Ectodermal cell (in vitro differentiated cells): Measurements from ENCODE around the gene IL1RAPL1.
"Not testable (repeated sequence)": the region's sequence is repeated elsewhere in the genome, so short reads cannot be mapped to it uniquely, and the experiment has no call there.

Source experiments
- H3K27ac ChIP-seq: 2 replicates; pipeline ENCODE4 v1.7.0; 2013; ENCODE audit warnings: mild to moderate bottlenecking, low read depth, low read length; ENCODE audit not compliant: insufficient read depth, poor library complexity, severe bottlenecking
- H3K27me3 ChIP-seq: 2 replicates; pipeline ENCODE4 v1.7.0; 2013; ENCODE audit warnings: mild to moderate bottlenecking, low read length; ENCODE audit not compliant: insufficient read depth, control insufficient read depth, poor library complexity, severe bottlenecking
- H3K36me3 ChIP-seq: one replicate; pipeline ENCODE4 v1.7.0; 2013; ENCODE audit warnings: low read length; ENCODE audit not compliant: control insufficient read depth, insufficient read depth
- H3K4me1 ChIP-seq: one replicate; pipeline ENCODE4 v1.7.0; 2013; ENCODE audit warnings: low read length; ENCODE audit not compliant: control insufficient read depth, insufficient read depth
- H3K4me3 ChIP-seq: 2 replicates; pipeline ENCODE4 v1.7.0; 2013; ENCODE audit warnings: low read depth, low read length, control low read depth; ENCODE audit not compliant: insufficient read depth
- H3K9me3 ChIP-seq: 2 replicates; pipeline ENCODE4 v1.7.0; 2013; ENCODE audit warnings: mild to moderate bottlenecking, low read length, moderate library complexity; ENCODE audit not compliant: control insufficient read depth
- WGBS, 2 experiments: methylation state at CpG; one replicate each; pipeline ENCODE4 v1.1.7; 2013; ENCODE audit warnings: missing lambda C conversion rate in 2 of 2; 5-methylcytosine and 5-hydroxymethylcytosine counted together

The IL1RAPL1 gene

GRCh38 chrX:29315931-29316330 lies 728.7 kb downstream of the IL1RAPL1 start:
- H3K4me3 ChIP-seq, result no peak overlapping the region
- H3K9me3 ChIP-seq, result no peaks in the 10 kb centered on the region
- WGBS, 2 experiments, result 88 to 97% methylated on average over 2 to 3 of the region's 3 CpGs
- no peaks in the 10 kb centered on the region for H3K4me1 ChIP-seq
- no peaks in the 10 kb centered on the region for H3K36me3 ChIP-seq
- no peak overlapping the region for H3K27ac ChIP-seq
- H3K27me3 ChIP-seq, result no peaks in the 10 kb centered on the region

GRCh38 chrX:29318012-29318411 lies 730.8 kb downstream of the IL1RAPL1 start:
- 100% methylated on average over 1 of the region's 1 CpG; no CpG with 5 or more reads in 1 of the 2 experiments for WGBS, 2 experiments
- Histone ChIP-seq H3K27me3 (no peaks in the 10 kb centered on the region), H3K36me3 (no peaks in the 10 kb centered on the region), H3K9me3 (no peaks in the 10 kb centered on the region), H3K27ac (no peak overlapping the region), H3K4me3 (no peak overlapping the region), H3K4me1 (no peaks in the 10 kb centered on the region)

GRCh38 chrX:29332429-29332828 lies 745.2 kb downstream of the IL1RAPL1 start:
- not testable (repeated sequence) for H3K9me3 ChIP-seq, H3K27me3 ChIP-seq, H3K4me3 ChIP-seq, H3K36me3 ChIP-seq, H3K4me1 ChIP-seq, H3K27ac ChIP-seq
- WGBS, 2 experiments, result no CpG with 5 or more reads among the region's 3 CpGs

- not testable (repeated sequence) for H3K9me3 ChIP-seq, H3K27ac ChIP-seq, H3K4me1 ChIP-seq, H3K27me3 ChIP-seq, H3K4me3 ChIP-seq, H3K36me3 ChIP-seq
- WGBS, 2 experiments, result 94 to 98% methylated on average over 3 to 8 of the region's 27 CpGs
Observed at GRCh38 chrX:29333091-29333490, 745.8 kb downstream of the IL1RAPL1 start.

- Histone ChIP-seq H3K27me3 (no peaks in the 10 kb centered on the region), H3K36me3 (no peaks in the 10 kb centered on the region), H3K9me3 (no peaks in the 10 kb centered on the region), H3K4me1 (no peaks in the 10 kb centered on the region), H3K27ac (no peak overlapping the region), H3K4me3 (no peak overlapping the region)
Observed at GRCh38 chrX:29348288-29348687, 761.0 kb downstream of the IL1RAPL1 start.

GRCh38 chrX:29359276-29359675 lies 772.0 kb downstream of the IL1RAPL1 start:
- WGBS, 2 experiments, result 100% methylated on average over 1 of the region's 1 CpG

GRCh38 chrX:29374765-29375164 lies 787.5 kb downstream of the IL1RAPL1 start:
- not testable (repeated sequence) for H3K36me3 ChIP-seq, H3K27me3 ChIP-seq, H3K9me3 ChIP-seq, H3K27ac ChIP-seq, H3K4me1 ChIP-seq, H3K4me3 ChIP-seq

More at GRCh38 chrX:29359276-29359675, 772.0 kb downstream of the IL1RAPL1 start:
- H3K9me3 ChIP-seq, result no peaks in the 10 kb centered on the region
- no peak overlapping the region for H3K4me3 ChIP-seq
- no peaks in the 10 kb centered on the region for H3K36me3 ChIP-seq
- H3K4me1 ChIP-seq, result no peaks in the 10 kb centered on the region
- H3K27ac ChIP-seq, result no peak overlapping the region
- H3K27me3 ChIP-seq, result no peaks in the 10 kb centered on the region

- no peak overlapping the region for H3K4me3 ChIP-seq
- H3K27ac ChIP-seq, result no peak overlapping the region
- no peaks in the 10 kb centered on the region for H3K27me3 ChIP-seq
- WGBS, 2 experiments, result 94 to 100% methylated on average over 1 of the region's 1 CpG
- H3K9me3 ChIP-seq, result no peaks in the 10 kb centered on the region
- H3K36me3 ChIP-seq, result no peaks in the 10 kb centered on the region
- no peaks in the 10 kb centered on the region for H3K4me1 ChIP-seq
Observed at GRCh38 chrX:29376584-29376983, 789.3 kb downstream of the IL1RAPL1 start.

- Histone ChIP-seq H3K4me3 (no peak overlapping the region), H3K27ac (no peak overlapping the region), H3K9me3 (no peaks in the 10 kb centered on the region), H3K27me3 (no peaks in the 10 kb centered on the region), H3K4me1 (no peaks in the 10 kb centered on the region), H3K36me3 (no peaks in the 10 kb centered on the region)
Observed at GRCh38 chrX:29382811-29383210, 795.6 kb downstream of the IL1RAPL1 start.

- Histone ChIP-seq H3K4me1 (no peaks in the 10 kb centered on the region), H3K9me3 (no peaks in the 10 kb centered on the region), H3K27me3 (no peaks in the 10 kb centered on the region), H3K27ac (no peak overlapping the region), H3K4me3 (no peak overlapping the region), H3K36me3 (no peaks in the 10 kb centered on the region)
- no CpG with 5 or more reads among the region's 1 CpG for WGBS, 2 experiments
Observed at GRCh38 chrX:29388509-29388908, 801.3 kb downstream of the IL1RAPL1 start.

GRCh38 chrX:29397506-29397905 lies 810.3 kb downstream of the IL1RAPL1 start:
- Histone ChIP-seq H3K27ac (no peak overlapping the region), H3K4me3 (no peak overlapping the region), H3K9me3 (no peaks in the 10 kb centered on the region), H3K4me1 (no peaks in the 10 kb centered on the region), H3K36me3 (no peaks in the 10 kb centered on the region), H3K27me3 (no peaks in the 10 kb centered on the region)
